ENCODE measurements around the gene OPCML.

DNA sequence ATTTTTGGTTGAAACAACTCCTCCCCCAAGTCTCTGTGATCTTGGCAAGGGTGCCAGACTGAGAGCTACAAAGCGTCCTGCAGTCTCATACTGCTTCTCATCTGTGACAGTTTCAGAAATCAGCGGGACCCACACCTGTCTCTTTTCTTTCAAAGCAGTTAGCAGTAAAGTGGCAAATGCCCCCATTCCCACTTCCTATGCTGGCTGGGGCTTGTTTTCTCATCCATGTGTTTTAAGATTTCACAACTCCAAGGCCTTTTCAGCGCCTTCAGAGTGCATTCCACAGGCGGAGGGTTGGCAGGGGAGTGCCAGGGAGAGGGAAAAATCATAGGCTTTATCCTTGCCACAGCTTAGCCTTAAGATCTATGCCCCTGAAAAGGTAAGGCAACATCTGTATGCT lies 493.5 kb downstream of the OPCML start:
- TF ChIP-seq ZNF737 (CRISPR knock-in tag; IDR thresholded peaks at IDR 0.05; ENCODE audit: borderline replicate concordance) (no peak), POLR2AphosphoS5 (IDR thresholded peaks at IDR 0.05; ENCODE audit: low read depth, low read length) (no peak), CTCF (CRISPR knock-in tag; IDR thresholded peaks at IDR 0.05) (no peak), FOXO4 (CRISPR knock-in tag; conservative IDR thresholded peaks at IDR 0.05) (no peak), DNMT1 (CRISPR knock-in tag; IDR thresholded peaks at IDR 0.05) (no peak), FOXJ3 (CRISPR knock-in tag; IDR thresholded peaks at IDR 0.05; ENCODE audit: borderline replicate concordance) (no peak)
- TF ChIP-seq, protein P1, sequence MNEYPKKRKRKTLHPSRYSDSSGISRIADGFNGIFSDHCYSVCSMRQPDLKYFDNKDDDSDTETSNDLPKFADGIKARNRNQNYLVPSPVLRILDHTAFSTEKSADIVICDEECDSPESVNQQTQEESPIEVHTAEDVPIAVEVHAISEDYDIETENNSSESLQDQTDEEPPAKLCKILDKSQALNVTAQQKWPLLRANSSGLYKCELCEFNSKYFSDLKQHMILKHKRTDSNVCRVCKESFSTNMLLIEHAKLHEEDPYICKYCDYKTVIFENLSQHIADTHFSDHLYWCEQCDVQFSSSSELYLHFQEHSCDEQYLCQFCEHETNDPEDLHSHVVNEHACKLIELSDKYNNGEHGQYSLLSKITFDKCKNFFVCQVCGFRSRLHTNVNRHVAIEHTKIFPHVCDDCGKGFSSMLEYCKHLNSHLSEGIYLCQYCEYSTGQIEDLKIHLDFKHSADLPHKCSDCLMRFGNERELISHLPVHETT (CRISPR knock-in tag; conservative IDR thresholded peaks at IDR 0.05): no peak

Measured in HepG2 (cell line).